IMR-90 (cell line): ENCODE data around the gene SIPA1L3.
"Not testable (repeated sequence)": the region's sequence is repeated elsewhere in the genome, so short reads cannot be mapped to it uniquely, and the experiment has no call there.

Experiments
- BHLHE40 ChIP-seq: fragments of 150-350 bp; IDR thresholded peaks from 2 replicates; pipeline ENCODE4 v1.6.1; 2016; ENCODE audit warnings: mild to moderate bottlenecking, low read depth, low read length
- CEBPB ChIP-seq: IDR thresholded peaks from 2 replicates; pipeline ENCODE4 v1.6.1; 2012; ENCODE audit warnings: low read depth, low read length, improper control_type of control experiment
- MAFK ChIP-seq: IDR thresholded peaks from 2 replicates; pipeline ENCODE4 v1.6.1; 2012; ENCODE audit warnings: low read depth, low read length, improper control_type of control experiment
- MXI1 ChIP-seq: IDR thresholded peaks from 2 replicates; pipeline ENCODE4 v1.6.1; 2012; ENCODE audit warnings: low read depth, mild to moderate bottlenecking, low read length, moderate library complexity, borderline replicate concordance
- POLR2A ChIP-seq: IDR thresholded peaks from 2 replicates; pipeline ENCODE4 v1.6.1; 2012; ENCODE audit warnings: mild to moderate bottlenecking, low read depth, low read length
- RCOR1 ChIP-seq: IDR thresholded peaks from 2 replicates; pipeline ENCODE4 v1.6.1; 2012; ENCODE audit warnings: mild to moderate bottlenecking, low read length, improper control_type of control experiment; ENCODE audit not compliant: insufficient replicate concordance
- RFX5 ChIP-seq: IDR thresholded peaks from 2 replicates; pipeline ENCODE4 v1.8.0; 2012; ENCODE audit warnings: low read depth, mild to moderate bottlenecking, low read length, moderate library complexity
- TF ChIP-seq, protein P1 (sequence below): conservative IDR thresholded peaks from 2 replicates; pipeline ENCODE4 v1.5.1; 2012; ENCODE audit warnings: mild to moderate bottlenecking, low read depth, low read length, improper control_type of control experiment

DNA sequence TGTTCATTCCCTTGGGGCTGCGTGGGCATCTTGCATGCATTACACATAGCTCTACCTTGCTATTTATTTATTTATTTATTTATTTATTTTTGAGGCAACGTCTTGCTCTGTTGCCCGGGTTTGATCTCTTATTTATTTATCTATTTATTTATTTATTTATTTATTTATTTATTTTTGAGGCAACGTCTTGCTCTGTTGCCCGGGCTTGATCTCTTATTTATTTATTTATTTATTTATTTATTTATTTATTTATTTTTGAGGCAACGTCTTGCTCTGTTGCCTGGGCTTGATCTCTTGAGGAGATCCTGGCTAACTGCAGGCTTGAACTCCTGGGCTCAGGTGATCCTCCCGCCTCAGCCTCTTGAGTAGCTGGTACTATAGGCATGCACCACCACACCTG lies 158.8 kb downstream of the SIPA1L3 start:
- TF ChIP-seq, protein P1, sequence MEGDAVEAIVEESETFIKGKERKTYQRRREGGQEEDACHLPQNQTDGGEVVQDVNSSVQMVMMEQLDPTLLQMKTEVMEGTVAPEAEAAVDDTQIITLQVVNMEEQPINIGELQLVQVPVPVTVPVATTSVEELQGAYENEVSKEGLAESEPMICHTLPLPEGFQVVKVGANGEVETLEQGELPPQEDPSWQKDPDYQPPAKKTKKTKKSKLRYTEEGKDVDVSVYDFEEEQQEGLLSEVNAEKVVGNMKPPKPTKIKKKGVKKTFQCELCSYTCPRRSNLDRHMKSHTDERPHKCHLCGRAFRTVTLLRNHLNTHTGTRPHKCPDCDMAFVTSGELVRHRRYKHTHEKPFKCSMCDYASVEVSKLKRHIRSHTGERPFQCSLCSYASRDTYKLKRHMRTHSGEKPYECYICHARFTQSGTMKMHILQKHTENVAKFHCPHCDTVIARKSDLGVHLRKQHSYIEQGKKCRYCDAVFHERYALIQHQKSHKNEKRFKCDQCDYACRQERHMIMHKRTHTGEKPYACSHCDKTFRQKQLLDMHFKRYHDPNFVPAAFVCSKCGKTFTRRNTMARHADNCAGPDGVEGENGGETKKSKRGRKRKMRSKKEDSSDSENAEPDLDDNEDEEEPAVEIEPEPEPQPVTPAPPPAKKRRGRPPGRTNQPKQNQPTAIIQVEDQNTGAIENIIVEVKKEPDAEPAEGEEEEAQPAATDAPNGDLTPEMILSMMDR = not testable (repeated sequence)
- TF ChIP-seq CEBPB, RFX5, POLR2A, MXI1, MAFK, RCOR1, BHLHE40: not testable (repeated sequence)
